H1 (cell line): ENCODE data around the gene DSTYK. TPM values are rescaled to one million over a fixed set of nuclear protein-coding genes. Genes with fewer than 3 reads are reported as not detected.
A peak's percentile ranks its signal among the peaks of the same experiment; 100 is the strongest.

Experiments
- CTCF ChIA-PET: fragments of 300-600 bp; sonication (Branson Sonifier 250); formaldehyde crosslinking; loops from one replicate; lab custom pipeline; 2021; ENCODE audit not compliant: partially characterized antibody; lab: Charles Lee
- POLR2A ChIA-PET: fragments of 300-600 bp; sonication (Branson Sonifier 250); formaldehyde crosslinking; loops from one replicate; lab custom pipeline; 2021; ENCODE audit warnings: inconsistent platforms; ENCODE audit not compliant: partially characterized antibody; lab: Charles Lee
- DNase-seq, 2 experiments: peaks; one replicate each; pipeline versions ENCODE4 v3.0.0 to v3.0.0-alpha.2; 2010 to 2022; ENCODE audit warnings: low spot score in 2 of 2, low read depth in 1 of 2, mixed read lengths in 1 of 2
- FAIRE-seq: peaks from 2 replicates; lab custom pipeline; 2011; peaks lifted over from hg19 to GRCh38; lab: Jason Lieb, UNC
- H2AFZ ChIP-seq: 2 replicates; pipeline ENCODE4 v1.8.1; 2012; ENCODE audit warnings: low read length, inconsistent platforms
- H2AK5ac ChIP-seq: 2 replicates; pipeline ENCODE4 v1.6.1; 2013; ENCODE audit warnings: low read depth, low read length
- H2BK120ac ChIP-seq: replicated peaks from 2 replicates; pipeline ENCODE3; 2013; ENCODE audit warnings: low read depth, low read length, inconsistent platforms
- H2BK12ac ChIP-seq: 2 replicates; pipeline ENCODE4 v1.6.1; 2013; ENCODE audit warnings: low read depth, low read length
- H2BK15ac ChIP-seq: 2 replicates; pipeline ENCODE4 v1.6.1; 2013; ENCODE audit warnings: low read length
- H2BK20ac ChIP-seq: 2 replicates; pipeline ENCODE4 v1.6.1; 2013; ENCODE audit warnings: low read length
- H2BK5ac ChIP-seq: 2 replicates; pipeline ENCODE4 v1.6.1; 2013; ENCODE audit warnings: low read depth, low read length
- H3K14ac ChIP-seq: 2 replicates; pipeline ENCODE4 v1.6.1; 2013; ENCODE audit warnings: inconsistent platforms; ENCODE audit not compliant: insufficient read length
- H3K18ac ChIP-seq: 2 replicates; pipeline ENCODE4 v1.6.1; 2013; ENCODE audit warnings: low read length; ENCODE audit errors: extremely low read depth
- H3K23ac ChIP-seq: 2 replicates; pipeline ENCODE4 v1.6.1; 2013; ENCODE audit warnings: inconsistent platforms; ENCODE audit not compliant: insufficient read length
- H3K23me2 ChIP-seq: 2 replicates; pipeline ENCODE4 v1.6.1; 2013; ENCODE audit warnings: low read depth, low read length
- H3K27ac ChIP-seq: 2 replicates; pipeline ENCODE4 v1.6.1; 2011; ENCODE audit warnings: low read depth, low read length, inconsistent platforms
- H3K27me3 ChIP-seq, 4 experiments: replicated peaks in 1 of 4; 1 replicate in 1 of 4; 2 replicates in 3 of 4; pipeline versions ENCODE4 v1.6.1 to v1.8.1; 2011 to 2013; ENCODE audit warnings: low read length in 3 of 4, mild to moderate bottlenecking in 3 of 4, inconsistent platforms in 2 of 4, mixed read lengths in 2 of 4, moderate library complexity in 1 of 4; ENCODE audit not compliant: control insufficient read depth in 3 of 4, insufficient read depth in 3 of 4; ENCODE audit errors: extremely low read depth in 1 of 4
- H3K36me3 ChIP-seq, 4 experiments: 2 replicates each; pipeline versions ENCODE4 v1.6.1 to v1.8.1; 2011 to 2013; ENCODE audit warnings: mild to moderate bottlenecking in 4 of 4, low read length in 3 of 4, moderate library complexity in 2 of 4, control low read depth in 1 of 4, inconsistent platforms in 1 of 4; ENCODE audit not compliant: insufficient read depth in 4 of 4, control insufficient read depth in 2 of 4
- H3K4ac ChIP-seq: replicated peaks from 2 replicates; pipeline ENCODE3; 2013; ENCODE audit warnings: low read length, low read depth, mixed read lengths, inconsistent platforms; ENCODE audit not compliant: insufficient read length
- H3K4me1 ChIP-seq, 4 experiments: replicated peaks in 1 of 4; 1 replicate in 1 of 4; 2 replicates in 3 of 4; pipeline versions ENCODE4 v1.6.1 to v1.8.1; 2011 to 2013; ENCODE audit warnings: low read length in 3 of 4, inconsistent platforms in 2 of 4, mixed read lengths in 1 of 4; ENCODE audit not compliant: insufficient read depth in 4 of 4, control insufficient read depth in 3 of 4
- H3K4me2 ChIP-seq, 2 experiments: 2 replicates each; pipeline versions ENCODE4 v1.6.1 to v1.8.1; 2011 to 2013; ENCODE audit warnings: low read depth in 2 of 2, low read length in 2 of 2, control low read depth in 1 of 2, inconsistent platforms in 1 of 2, mild to moderate bottlenecking in 1 of 2; ENCODE audit not compliant: insufficient read depth in 1 of 2
- H3K4me3 ChIP-seq, 4 experiments: fragments of 200-600, 300-600 bp in 1 of 4; sonication (generic), shearing (Covaris generic), sonication (Bioruptor Twin) in 1 of 4; 2 replicates each; pipeline versions ENCODE4 v1.5.1 to v1.8.1; 2011 to 2016; ENCODE audit warnings: low read length in 4 of 4, low read depth in 3 of 4, control low read depth in 2 of 4, inconsistent platforms in 2 of 4, mild to moderate bottlenecking in 2 of 4, mixed read lengths in 1 of 4, moderate library complexity in 1 of 4; ENCODE audit not compliant: insufficient read depth in 2 of 4; ENCODE audit errors: extremely low read depth in 1 of 4
- H3K56ac ChIP-seq: replicated peaks from 2 replicates; pipeline ENCODE3; 2013; ENCODE audit warnings: low read depth, mild to moderate bottlenecking, mixed read lengths, low read length, inconsistent platforms; ENCODE audit not compliant: insufficient read length
- H3K79me1 ChIP-seq: 2 replicates; pipeline ENCODE4 v1.6.1; 2013; ENCODE audit warnings: low read depth, low read length, control low read depth
- H3K79me2 ChIP-seq, 2 experiments: 2 replicates each; pipeline versions ENCODE4 v1.6.1 to v1.8.1; 2012 to 2013; ENCODE audit warnings: low read length in 2 of 2, mild to moderate bottlenecking in 2 of 2, inconsistent platforms in 1 of 2; ENCODE audit not compliant: insufficient read depth in 2 of 2, control insufficient read depth in 1 of 2
- H3K9ac ChIP-seq, 4 experiments: replicated peaks in 1 of 4; 1 replicate in 1 of 4; 2 replicates in 3 of 4; pipeline versions ENCODE4 v1.6.1 to v1.8.1; 2011 to 2013; ENCODE audit warnings: low read depth in 3 of 4, low read length in 3 of 4, control low read depth in 2 of 4, mild to moderate bottlenecking in 2 of 4, moderate library complexity in 2 of 4, inconsistent platforms in 1 of 4; ENCODE audit errors: extremely low read depth in 1 of 4
- H3K9me3 ChIP-seq, 2 experiments: 2 replicates each; pipeline versions ENCODE4 v1.6.1 to v1.8.1; 2012 to 2013; ENCODE audit warnings: mild to moderate bottlenecking in 2 of 2, moderate library complexity in 2 of 2, control low read depth in 1 of 2, inconsistent platforms in 1 of 2, low read depth in 1 of 2, low read length in 1 of 2, mixed read lengths in 1 of 2; ENCODE audit not compliant: insufficient read depth in 2 of 2
- H4K20me1 ChIP-seq, 2 experiments: replicated peaks in 1 of 2; 2 replicates each; pipeline versions ENCODE3 to v1.8.1; 2011 to 2013; ENCODE audit warnings: inconsistent platforms in 2 of 2, low read length in 2 of 2, mild to moderate bottlenecking in 1 of 2; ENCODE audit not compliant: insufficient read depth in 2 of 2, control insufficient read depth in 1 of 2
- H4K5ac ChIP-seq: 2 replicates; pipeline ENCODE4 v1.6.1; 2013; ENCODE audit warnings: low read length, low read depth, mixed read lengths, inconsistent platforms; ENCODE audit not compliant: insufficient read length
- H4K8ac ChIP-seq: 2 replicates; pipeline ENCODE4 v1.8.0; 2013; ENCODE audit warnings: mild to moderate bottlenecking, moderate library complexity, low read length, inconsistent platforms; ENCODE audit not compliant: insufficient read depth; ENCODE audit errors: extremely low read depth
- H4K91ac ChIP-seq: replicated peaks from 2 replicates; pipeline ENCODE3; 2013; ENCODE audit warnings: low read length, mixed read lengths, inconsistent platforms; ENCODE audit not compliant: insufficient read length
- CREB1 ChIP-seq: IDR thresholded peaks from 2 replicates; pipeline ENCODE4 v1.6.1; 2012; ENCODE audit warnings: inconsistent platforms
- POLR2AphosphoS5 ChIP-seq: IDR thresholded peaks from 2 replicates; pipeline ENCODE4 v1.6.1; 2011; ENCODE audit warnings: low read depth, low read length
- TAF7 ChIP-seq: optimal IDR thresholded peaks from 2 replicates; pipeline ENCODE3; 2011; ENCODE audit warnings: low read depth, mild to moderate bottlenecking, inconsistent platforms, low read length, moderate library complexity, borderline replicate concordance
- YY1 ChIP-seq: IDR thresholded peaks from 2 replicates; pipeline ENCODE4 v1.6.1; 2011; ENCODE audit warnings: low read depth, mild to moderate bottlenecking, low read length
- WGBS, 2 experiments: shearing (Covaris generic) in 1 of 2; methylation state at CpG; one replicate each; pipeline versions ENCODE4 v1.1.6 to v1.1.7; 2013 to 2015; ENCODE audit warnings: low lambda C conversion rate in 2 of 2, mixed read lengths in 2 of 2, inconsistent platforms in 1 of 2, low coverage in 1 of 2, missing lambda C conversion rate in 1 of 2; ENCODE audit not compliant: insufficient replicate concordance in 2 of 2, insufficient coverage in 1 of 2, insufficient read length in 1 of 2; ENCODE audit errors: extremely low coverage in 1 of 2, missing lambda C conversion rate in 1 of 2; 5-methylcytosine and 5-hydroxymethylcytosine counted together
- polyA plus RNA-seq, 7 experiments: library from polyadenylated mRNA; depleted of rRNA in 3 of 7; stranded (reverse) in 5 of 7; unstranded in 2 of 7; fragments of >200 nt in 5 of 7; fragments of 200-250 nt in 2 of 7; gene quantifications; 1 replicate in 5 of 7; 2 replicates in 1 of 7; 4 replicates in 1 of 7; pipeline versions ENCODE4 v1.2.1 to v1.2.3, GENCODE V29; 2011 to 2013; ENCODE audit warnings: missing spikeins in 2 of 7, mixed read lengths in 2 of 7
- total RNA-seq: library from RNA; stranded (reverse); fragmentation: NEBNext Ultra II Directional; extraction: Animal tissue kit (Norgen Biotek cat#: 25700); gene quantifications from 2 replicates; pipeline ENCODE4 v1.2.1, GENCODE V29; 2021
- TF ChIP-seq, protein P1 (sequence below): IDR thresholded peaks from 2 replicates; pipeline ENCODE4 v1.6.1; 2012; ENCODE audit warnings: low read length, inconsistent platforms
- TF ChIP-seq, protein P2 (sequence below): IDR thresholded peaks from 2 replicates; pipeline ENCODE4 v1.6.1; 2012; ENCODE audit warnings: inconsistent platforms

The DSTYK gene
- total and polyA plus RNA-seq, 2 of the 8 experiments (the other 6 are each of a cell fraction or from before 2014, with no cell fraction given), result 2.7 to 8.5 TPM

DNA sequence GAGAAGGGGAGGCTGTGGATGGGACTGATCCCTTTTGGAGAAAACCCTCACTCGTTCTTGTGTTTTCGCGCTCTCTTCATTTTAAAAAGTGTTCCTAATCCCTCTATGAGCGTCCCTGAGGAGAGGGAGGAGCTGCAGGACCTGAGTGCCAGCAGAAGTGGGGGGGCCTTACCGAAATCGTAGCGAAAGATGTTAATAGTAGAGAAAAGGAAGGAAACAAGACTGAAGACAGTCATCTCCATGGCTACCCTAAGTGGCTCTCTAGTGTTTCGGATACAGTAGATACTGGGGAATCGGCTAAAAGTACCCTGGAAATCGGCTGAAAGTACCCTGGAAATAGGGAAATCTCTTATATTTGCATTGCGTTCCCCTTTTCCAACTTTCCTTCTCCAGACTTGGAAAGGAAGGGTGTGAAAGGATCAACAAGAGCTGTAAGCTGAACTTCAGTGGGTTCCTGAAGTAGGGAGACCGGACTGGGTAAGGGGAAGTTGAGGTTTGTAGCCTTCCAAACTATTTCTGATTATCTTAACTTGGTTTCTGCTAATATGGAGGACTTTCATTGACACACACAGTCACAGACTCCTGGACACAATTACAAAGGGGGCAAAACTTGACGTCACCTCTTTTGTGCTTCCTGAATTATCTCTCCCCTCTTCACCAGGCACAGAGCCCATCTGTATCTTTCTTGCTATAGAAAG is 486 bp upstream of the DSTYK start:
- no peak for TF ChIP-seq TAF7
- TF ChIP-seq, protein P1, sequence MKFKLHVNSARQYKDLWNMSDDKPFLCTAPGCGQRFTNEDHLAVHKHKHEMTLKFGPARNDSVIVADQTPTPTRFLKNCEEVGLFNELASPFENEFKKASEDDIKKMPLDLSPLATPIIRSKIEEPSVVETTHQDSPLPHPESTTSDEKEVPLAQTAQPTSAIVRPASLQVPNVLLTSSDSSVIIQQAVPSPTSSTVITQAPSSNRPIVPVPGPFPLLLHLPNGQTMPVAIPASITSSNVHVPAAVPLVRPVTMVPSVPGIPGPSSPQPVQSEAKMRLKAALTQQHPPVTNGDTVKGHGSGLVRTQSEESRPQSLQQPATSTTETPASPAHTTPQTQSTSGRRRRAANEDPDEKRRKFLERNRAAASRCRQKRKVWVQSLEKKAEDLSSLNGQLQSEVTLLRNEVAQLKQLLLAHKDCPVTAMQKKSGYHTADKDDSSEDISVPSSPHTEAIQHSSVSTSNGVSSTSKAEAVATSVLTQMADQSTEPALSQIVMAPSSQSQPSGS, result no peak
- no peak for TF ChIP-seq YY1
- TF ChIP-seq POLR2AphosphoS5, result no peak
- no peak for TF ChIP-seq CREB1
- TF ChIP-seq, protein P2, sequence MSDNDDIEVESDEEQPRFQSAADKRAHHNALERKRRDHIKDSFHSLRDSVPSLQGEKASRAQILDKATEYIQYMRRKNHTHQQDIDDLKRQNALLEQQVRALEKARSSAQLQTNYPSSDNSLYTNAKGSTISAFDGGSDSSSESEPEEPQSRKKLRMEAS, result no peak
- Histone ChIP-seq H2AK5ac (no peak overlapping the region), H3K4me2 (peak overlapping the region; percentile 73 to 81), H2AFZ (peak overlapping the region; percentile 75; the same call in 1 of the 2 replicates), H3K56ac (no peak overlapping the region), H3K18ac (no peak overlapping the region), H4K91ac (no peak overlapping the region), H4K20me1 (peaks cover 0 to 2% of the 10 kb centered on the region in 2 experiments), H3K23ac (no peak overlapping the region), H3K14ac (no peak overlapping the region), H3K36me3 (no peaks in the 10 kb centered on the region), H3K9me3 (no peaks in the 10 kb centered on the region), H3K23me2 (0 out of 2 replicates have a peak, but pooled peaks cover 2% of the 10 kb centered on the region), H2BK12ac (no peak overlapping the region), H4K5ac (peak overlapping the region; percentile 48), H3K79me1 (0 out of 2 replicates have a peak, but pooled peaks cover 2% of the 10 kb centered on the region), H2BK5ac (no peak overlapping the region), H3K4me1 (peaks cover 0 to 5% (median 3%) of the 10 kb centered on the region in 4 experiments; a peak in 4 of 7 replicates), H3K27ac (no peak overlapping the region), H3K4ac (no peak overlapping the region), H3K9ac (peak overlapping the region in 2 of 4 experiments; percentile 78 to 80; a peak in 2 of 7 replicates), H2BK20ac (no peak overlapping the region), H2BK120ac (no peak overlapping the region), H3K79me2 (peaks cover 3 to 22% of the 10 kb centered on the region in 2 experiments; a peak in 3 of 4 replicates), H4K8ac (no peak overlapping the region; the same call in 1 of the 2 replicates), H3K27me3 (no peaks in the 10 kb centered on the region), H2BK15ac (0 out of 2 replicates have a peak overlapping the region, but pooled peaks have one; percentile 22), H3K4me3 (peak overlapping the region; percentile 14 to 91 (median 90); a peak in 6 of 8 replicates)
- ChIA-PET POLR2A (interaction anchor here (0.8 to 1.4 kb wide), 2 partner anchors 20 to 25 kb away, joined by 3 to 4 read pairs; no protein-coding TSS in a partner anchor), CTCF (interaction anchor here (0.6 to 0.7 kb wide), 2 partner anchors 16 to 1297 kb away, joined by 3 read pairs; partner anchors contain the start of gene TMCC2)
- WGBS, 2 experiments, result 61% methylated on average over 13 of the region's 13 CpGs; no CpG with 5 or more reads in 1 of the 2 experiments
- FAIRE-seq (peak; percentile 36), DNase-seq (no peak)
